ENCODE data around the gene S100A3.

Gene S100A3

GRCh38 chr1:153498746-153499145, 50.3 kb downstream of the S100A3 start:
- Histone ChIP-seq H3K27me3 (no peaks in the 10 kb centered on the region), H3K27ac (no peak overlapping the region), H3K4me3 (no peak overlapping the region), H3K4me1 (peaks cover 29% of the 10 kb centered on the region), H3K9me3 (no peaks in the 10 kb centered on the region), H4K20me1 (no peaks in the 10 kb centered on the region), H3K9ac (no peak overlapping the region), H3K36me3 (no peaks in the 10 kb centered on the region), H3K4me2 (no peak overlapping the region)
- no peak for TF ChIP-seq Cebpa-rat (IDR thresholded peaks at IDR 0.05)
